Neural progenitor cell (in vitro differentiated cells): ENCODE measurements around the gene RHCE. TPM values are rescaled to one million over a fixed set of nuclear protein-coding genes. Genes with fewer than 3 reads are reported as not detected.
A peak's percentile ranks its signal among the peaks of the same experiment; 100 is the strongest.

Experiments
- DNase-seq: peaks from one replicate; pipeline ENCODE4 v3.0.0-alpha.2; 2016; ENCODE audit warnings: low spot score
- H2AFZ ChIP-seq: fragments of 200-600 bp; sonication (generic); replicated peaks from 2 replicates; pipeline ENCODE4 v1.6.1; 2016; ENCODE audit warnings: antibody characterized with exemption
- H3F3A ChIP-seq: fragments of 200-600 bp; sonication (generic); 2 replicates; pipeline ENCODE4 v1.6.1; 2016; ENCODE audit warnings: antibody characterized with exemption, low read depth
- H3K27ac ChIP-seq: fragments of 200-600 bp; sonication (generic); 2 replicates; pipeline ENCODE4 v1.5.1; 2016; ENCODE audit warnings: mild to moderate bottlenecking
- H3K27me3 ChIP-seq: fragments of 200-600 bp; sonication (generic); 2 replicates; pipeline ENCODE4 v1.6.1; 2016; ENCODE audit warnings: mild to moderate bottlenecking, moderate library complexity
- H3K36me3 ChIP-seq: fragments of 200-600 bp; sonication (generic); 2 replicates; pipeline ENCODE4 v1.5.1; 2016
- H3K4me1 ChIP-seq: fragments of 200-600 bp; sonication (generic); 2 replicates; pipeline ENCODE4 v1.6.1; 2016; ENCODE audit warnings: mixed run types
- H3K4me2 ChIP-seq: fragments of 200-600 bp; sonication (generic); 2 replicates; pipeline ENCODE4 v1.6.1; 2016
- H3K4me3 ChIP-seq: fragments of 200-600 bp; sonication (generic); 2 replicates; pipeline ENCODE4 v1.5.1; 2016
- H3K79me2 ChIP-seq: fragments of 200-600 bp; sonication (generic); 2 replicates; pipeline ENCODE4 v1.6.1; 2016; ENCODE audit warnings: low read depth
- H3K9ac ChIP-seq: fragments of 200-600 bp; sonication (generic); 2 replicates; pipeline ENCODE4 v1.6.1; 2016
- H3K9me3 ChIP-seq: fragments of 200-600 bp; sonication (generic); 2 replicates; pipeline ENCODE4 v1.5.1; 2016; ENCODE audit warnings: low read depth
- H4K20me1 ChIP-seq: fragments of 200-600 bp; sonication (generic); 2 replicates; pipeline ENCODE4 v1.6.1; 2016; ENCODE audit warnings: low read depth
- H3K27ac Mint-ChIP-seq: 3 replicates; pipeline ENCODE4 v1.8.0; 2021; ENCODE audit warnings: mixed read lengths
- H3K27me3 Mint-ChIP-seq: 2 replicates; pipeline ENCODE4 v1.8.0; 2022; ENCODE audit warnings: low read depth, mild to moderate bottlenecking, inconsistent platforms, moderate library complexity, mixed read lengths; ENCODE audit not compliant: insufficient read depth
- H3K36me3 Mint-ChIP-seq: 3 replicates; pipeline ENCODE4 v1.8.0; 2021; ENCODE audit warnings: mixed read lengths
- H3K4me1 Mint-ChIP-seq: 3 replicates; pipeline ENCODE4 v1.8.0; 2021; ENCODE audit warnings: mixed read lengths
- H3K4me3 Mint-ChIP-seq: 3 replicates; pipeline ENCODE4 v1.8.0; 2021; ENCODE audit warnings: mild to moderate bottlenecking, moderate library complexity, mixed read lengths
- H3K9me3 Mint-ChIP-seq: 3 replicates; pipeline ENCODE4 v1.8.0; 2020; ENCODE audit warnings: mixed read lengths
- EZH2 ChIP-seq: fragments of 200-600 bp; sonication (generic); IDR thresholded peaks from 2 replicates; pipeline ENCODE4 v1.6.1; 2017; ENCODE audit warnings: antibody characterized with exemption, mild to moderate bottlenecking, moderate library complexity
- EZH2phosphoT487 ChIP-seq: fragments of 200-600 bp; sonication (generic); IDR thresholded peaks from 2 replicates; pipeline ENCODE4 v1.6.1; 2017; ENCODE audit warnings: antibody characterized with exemption
- total RNA-seq: library from RNA; depleted of rRNA; stranded (reverse); fragments of >200 nt; gene quantifications from 2 replicates; pipeline ENCODE4 v1.2.3, GENCODE V29; 2015; ENCODE audit warnings: low replicate concordance
- TF ChIP-seq, protein P1 (sequence below): fragments of 200-600 bp; sonication (generic); IDR thresholded peaks from 2 replicates; pipeline ENCODE4 v1.5.1; 2017; ENCODE audit warnings: antibody characterized with exemption, mild to moderate bottlenecking

RHCE gene
- total RNA-seq, 1 donor from 2014 or later, result 0.43 TPM

DNA sequence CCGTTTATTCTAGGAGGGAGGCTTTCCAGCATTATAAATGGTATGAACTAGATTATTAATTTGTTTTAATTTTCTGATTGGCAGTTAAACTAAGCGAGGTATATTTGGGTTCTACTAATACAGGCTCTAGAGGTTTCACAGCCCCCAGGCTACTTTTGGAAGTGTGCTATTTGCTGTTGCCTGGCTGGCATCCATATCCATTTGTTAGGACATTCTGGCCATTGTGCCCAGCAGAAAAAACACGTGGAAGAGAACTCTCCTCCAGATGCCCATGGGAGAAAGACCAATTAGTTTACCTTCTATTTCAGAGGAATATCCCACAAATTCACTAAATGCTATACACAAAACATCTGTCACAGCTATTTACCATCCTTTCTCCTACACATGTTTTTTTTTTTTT, 39.4 kb upstream of the RHCE start:
- H3K27ac ChIP-seq, result no peak overlapping the region
- Mint-ChIP-seq H3K36me3 (peaks cover 10% of the 10 kb centered on the region), H3K9me3 (no peaks in the 10 kb centered on the region), H3K4me3 (no peak overlapping the region), H3K27ac (no peak overlapping the region), H3K27me3 (no peaks in the 10 kb centered on the region), H3K4me1 (no peaks in the 10 kb centered on the region)
- DNase-seq, result no peak
- TF ChIP-seq, protein P1, sequence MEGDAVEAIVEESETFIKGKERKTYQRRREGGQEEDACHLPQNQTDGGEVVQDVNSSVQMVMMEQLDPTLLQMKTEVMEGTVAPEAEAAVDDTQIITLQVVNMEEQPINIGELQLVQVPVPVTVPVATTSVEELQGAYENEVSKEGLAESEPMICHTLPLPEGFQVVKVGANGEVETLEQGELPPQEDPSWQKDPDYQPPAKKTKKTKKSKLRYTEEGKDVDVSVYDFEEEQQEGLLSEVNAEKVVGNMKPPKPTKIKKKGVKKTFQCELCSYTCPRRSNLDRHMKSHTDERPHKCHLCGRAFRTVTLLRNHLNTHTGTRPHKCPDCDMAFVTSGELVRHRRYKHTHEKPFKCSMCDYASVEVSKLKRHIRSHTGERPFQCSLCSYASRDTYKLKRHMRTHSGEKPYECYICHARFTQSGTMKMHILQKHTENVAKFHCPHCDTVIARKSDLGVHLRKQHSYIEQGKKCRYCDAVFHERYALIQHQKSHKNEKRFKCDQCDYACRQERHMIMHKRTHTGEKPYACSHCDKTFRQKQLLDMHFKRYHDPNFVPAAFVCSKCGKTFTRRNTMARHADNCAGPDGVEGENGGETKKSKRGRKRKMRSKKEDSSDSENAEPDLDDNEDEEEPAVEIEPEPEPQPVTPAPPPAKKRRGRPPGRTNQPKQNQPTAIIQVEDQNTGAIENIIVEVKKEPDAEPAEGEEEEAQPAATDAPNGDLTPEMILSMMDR, result no peak
- no peak overlapping the region for H3K9ac ChIP-seq
- H3K79me2 ChIP-seq, result no peaks in the 10 kb centered on the region
- no peak overlapping the region for H2AFZ ChIP-seq
- H3K36me3 ChIP-seq, result no peaks in the 10 kb centered on the region
- H3F3A ChIP-seq, result no peaks in the 10 kb centered on the region
- H3K27me3 ChIP-seq, result no peaks in the 10 kb centered on the region
- no peaks in the 10 kb centered on the region for H4K20me1 ChIP-seq
- H3K4me3 ChIP-seq, result no peak overlapping the region
- H3K9me3 ChIP-seq, result no peaks in the 10 kb centered on the region
- no peak overlapping the region for H3K4me2 ChIP-seq
- no peaks in the 10 kb centered on the region for H3K4me1 ChIP-seq

- no peaks in the 10 kb centered on the region for H4K20me1 ChIP-seq
- H3K36me3 ChIP-seq, result no peaks in the 10 kb centered on the region
- H3K79me2 ChIP-seq, result no peaks in the 10 kb centered on the region
- no peak overlapping the region for H3K27ac ChIP-seq
- no peak overlapping the region for H3K9ac ChIP-seq
- no peak for DNase-seq
- no peak overlapping the region for H3K4me3 Mint-ChIP-seq
- H3K27me3 Mint-ChIP-seq, result no peaks in the 10 kb centered on the region
- no peaks in the 10 kb centered on the region for H3K4me1 Mint-ChIP-seq
- no peaks in the 10 kb centered on the region for H3K9me3 ChIP-seq
- TF ChIP-seq, protein P1, result no peak
- TF ChIP-seq EZH2phosphoT487 (no peak), EZH2 (no peak)
- H3K27ac Mint-ChIP-seq, result no peak overlapping the region
- H3K9me3 Mint-ChIP-seq, result no peaks in the 10 kb centered on the region
- H3F3A ChIP-seq, result no peaks in the 10 kb centered on the region
- no peak overlapping the region for H3K4me3 ChIP-seq
- no peak overlapping the region for H2AFZ ChIP-seq
- no peaks in the 10 kb centered on the region for H3K4me1 ChIP-seq
- H3K27me3 ChIP-seq, result no peaks in the 10 kb centered on the region
- H3K36me3 Mint-ChIP-seq, result peaks cover 9% of the 10 kb centered on the region
- H3K4me2 ChIP-seq, result no peak overlapping the region
Measured at GRCh38 chr1:25458541-25459298, 38.1 kb upstream of the RHCE start.

GRCh38 chr1:25456502-25456901, 35.9 kb upstream of the RHCE start:
- Histone ChIP-seq H3K27me3 (no peaks in the 10 kb centered on the region), H3K4me1 (no peaks in the 10 kb centered on the region), H3K9ac (no peak overlapping the region), H2AFZ (no peak overlapping the region), H3K9me3 (no peaks in the 10 kb centered on the region), H3F3A (no peaks in the 10 kb centered on the region), H3K79me2 (no peaks in the 10 kb centered on the region), H3K4me3 (no peak overlapping the region), H4K20me1 (no peaks in the 10 kb centered on the region), H3K4me2 (no peak overlapping the region), H3K36me3 (no peaks in the 10 kb centered on the region), H3K27ac (no peak overlapping the region)
- TF ChIP-seq EZH2, result no peak
- TF ChIP-seq, protein P1, result no peak
- no peak for TF ChIP-seq EZH2phosphoT487
- no peak for DNase-seq
- Mint-ChIP-seq H3K9me3 (no peaks in the 10 kb centered on the region), H3K4me3 (no peak overlapping the region), H3K27me3 (no peaks in the 10 kb centered on the region), H3K27ac (peak overlapping the region; percentile 57), H3K4me1 (no peaks in the 10 kb centered on the region), H3K36me3 (peaks cover 9% of the 10 kb centered on the region)
